Stimulated activated CD4-positive, alpha-beta T cell treated with anti-CD3 and anti-CD28 coated beads, Interleukin-12 subunit alpha, Interleukin-12 subunit beta, amount 100 ng/mL, for 48 hours (primary cell): ENCODE data around the gene SLAMF6.

Experiments used
- DNase-seq, 3 donors: peaks; one replicate each; pipeline ENCODE4 v3.0.0-alpha.2; 2020; ENCODE audit warnings: low read depth in 2 of 3, low spot score in 1 of 3

The SLAMF6 gene

DNA sequence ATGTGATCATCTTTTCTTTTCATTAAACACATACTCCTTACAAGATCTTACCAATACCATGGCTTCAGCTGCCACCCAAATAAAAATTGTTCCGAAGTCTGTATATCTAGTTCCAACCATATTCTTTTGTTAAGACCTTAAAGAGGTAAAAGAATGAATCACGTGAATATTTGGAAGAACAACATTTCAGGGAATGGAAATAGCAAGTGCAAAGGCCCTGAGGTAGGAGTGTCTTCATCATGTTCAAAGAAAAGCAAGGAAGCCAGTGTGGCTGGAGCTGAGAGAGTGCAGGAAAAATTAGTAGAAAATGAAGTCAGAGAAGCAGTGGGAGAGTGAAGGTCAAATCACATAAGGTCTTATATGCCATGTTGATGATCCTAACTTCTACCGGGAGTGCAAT lies 50.9 kb downstream of the SLAMF6 start:
- no peak for DNase-seq

DNA sequence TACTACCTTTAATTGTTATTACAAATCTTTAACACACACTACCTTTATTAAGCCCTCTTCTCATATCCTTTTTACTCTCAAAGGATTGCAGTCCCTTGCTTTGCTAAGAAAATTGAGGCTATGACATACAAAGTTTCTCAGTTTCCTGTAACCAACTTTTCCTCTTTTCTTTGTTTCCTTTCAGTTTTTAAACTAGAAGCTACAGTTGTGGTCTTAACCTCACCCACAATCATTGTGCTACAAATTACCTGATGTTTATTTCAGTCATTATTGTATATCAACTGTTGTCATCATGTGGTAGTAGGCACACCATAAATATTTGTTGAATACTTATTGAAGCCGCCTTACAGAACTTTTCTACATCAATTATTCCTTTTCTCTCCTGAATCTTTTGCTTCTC lies 51.8 kb downstream of the SLAMF6 start:
- DNase-seq: no peak

DNA sequence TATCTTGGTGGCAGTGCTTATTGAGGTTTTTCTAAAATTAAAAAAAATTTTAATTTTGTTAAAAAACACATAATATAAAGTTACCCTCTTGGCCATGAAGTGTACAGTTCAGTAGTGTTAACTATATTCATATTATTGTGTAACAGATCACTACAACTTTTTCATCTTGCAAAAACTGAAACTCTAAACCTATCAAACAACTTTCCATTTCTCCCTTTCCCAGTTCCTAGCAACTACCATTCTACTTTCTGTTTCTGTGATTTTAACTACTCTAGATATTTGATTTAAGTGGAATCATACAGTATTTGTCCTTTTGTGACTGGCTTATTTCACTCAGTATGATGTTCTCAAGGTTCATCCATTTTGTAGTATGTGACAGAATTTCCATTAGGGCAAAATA lies 55.5 kb downstream of the SLAMF6 start:
- DNase-seq: no peak

DNA sequence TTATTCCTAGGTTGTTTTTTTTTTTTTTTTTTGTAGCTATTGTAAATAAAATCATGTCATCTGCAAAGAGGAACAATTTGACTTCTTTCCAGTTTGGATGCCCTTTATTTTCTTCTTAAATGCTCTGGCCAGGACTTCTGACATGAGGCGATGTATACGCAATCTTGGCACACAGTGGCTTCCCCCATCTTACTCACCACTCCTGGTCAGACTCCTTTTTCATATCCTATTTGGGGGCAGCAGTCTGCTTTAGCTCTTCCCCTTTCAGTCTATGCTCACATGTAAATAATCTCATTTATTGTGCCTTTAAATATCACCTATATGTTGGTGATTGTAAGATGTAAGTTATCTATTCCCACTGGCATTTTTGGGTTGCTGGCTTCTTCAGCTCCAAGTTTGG lies 56.1 kb downstream of the SLAMF6 start:
- no peak for DNase-seq

GRCh38 chr1:160465123-160465522 lies 57.9 kb downstream of the SLAMF6 start:
- DNase-seq: no peak

- peak in 2 of 3 donors; percentile 36 to 40 for DNase-seq
These were observed 62.3 kb downstream of the SLAMF6 start for GRCh38 chr1:160460683-160461287.

DNA sequence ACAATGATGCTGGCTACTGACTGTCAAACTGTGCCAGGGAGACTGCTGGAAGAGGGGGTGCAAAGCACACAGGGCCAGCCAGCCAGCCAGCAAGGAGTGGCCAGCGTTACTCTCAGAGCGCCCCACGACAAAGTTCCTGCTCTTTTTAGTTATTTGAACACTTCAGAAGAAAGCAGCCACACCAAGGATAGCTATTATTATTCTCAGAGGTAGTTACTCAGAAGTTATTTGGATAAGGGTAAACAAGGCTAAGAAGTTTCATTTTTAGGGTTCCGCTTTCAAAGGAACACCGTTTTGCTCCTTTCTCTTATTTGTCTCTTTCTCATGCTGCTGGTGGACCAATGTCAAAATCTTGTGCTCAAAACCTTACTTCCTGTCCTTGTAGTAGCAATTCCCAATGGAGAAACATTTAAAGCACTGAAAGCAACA lies 62.8 kb downstream of the SLAMF6 start:
- DNase-seq: no peak

GRCh38 chr1:160459687-160460086 lies 63.4 kb downstream of the SLAMF6 start:
- DNase-seq: no peak

DNA sequence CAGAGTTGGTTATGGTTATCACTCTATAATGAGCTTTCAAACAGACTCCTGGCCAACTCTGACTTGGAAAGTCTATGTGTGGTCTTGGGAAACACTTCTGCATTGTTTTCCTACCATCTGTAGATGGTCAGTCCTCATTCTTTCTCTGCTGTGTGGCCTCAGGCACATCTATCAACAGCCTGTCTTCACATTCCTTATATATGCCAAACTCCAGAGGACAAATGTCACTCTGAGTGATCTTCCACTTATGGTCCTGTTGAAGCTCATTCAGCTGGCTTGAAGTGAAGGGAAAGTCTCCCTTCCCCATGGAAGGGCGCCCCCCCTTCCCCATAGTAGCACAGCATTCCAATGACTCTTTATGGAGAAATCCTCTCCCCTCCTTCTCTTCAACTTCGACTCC lies 64.0 kb downstream of the SLAMF6 start:
- DNase-seq: no peak

GRCh38 chr1:160455153-160455517 lies 67.9 kb downstream of the SLAMF6 start:
- DNase-seq: no peak

GRCh38 chr1:160454371-160455152 lies 68.5 kb downstream of the SLAMF6 start:
- DNase-seq: no peak

- no peak for DNase-seq
These were observed 69.6 kb downstream of the SLAMF6 start for GRCh38 chr1:160453443-160453842.

- DNase-seq: no peak
These were observed 71.2 kb downstream of the SLAMF6 start for GRCh38 chr1:160451859-160452232.

DNA sequence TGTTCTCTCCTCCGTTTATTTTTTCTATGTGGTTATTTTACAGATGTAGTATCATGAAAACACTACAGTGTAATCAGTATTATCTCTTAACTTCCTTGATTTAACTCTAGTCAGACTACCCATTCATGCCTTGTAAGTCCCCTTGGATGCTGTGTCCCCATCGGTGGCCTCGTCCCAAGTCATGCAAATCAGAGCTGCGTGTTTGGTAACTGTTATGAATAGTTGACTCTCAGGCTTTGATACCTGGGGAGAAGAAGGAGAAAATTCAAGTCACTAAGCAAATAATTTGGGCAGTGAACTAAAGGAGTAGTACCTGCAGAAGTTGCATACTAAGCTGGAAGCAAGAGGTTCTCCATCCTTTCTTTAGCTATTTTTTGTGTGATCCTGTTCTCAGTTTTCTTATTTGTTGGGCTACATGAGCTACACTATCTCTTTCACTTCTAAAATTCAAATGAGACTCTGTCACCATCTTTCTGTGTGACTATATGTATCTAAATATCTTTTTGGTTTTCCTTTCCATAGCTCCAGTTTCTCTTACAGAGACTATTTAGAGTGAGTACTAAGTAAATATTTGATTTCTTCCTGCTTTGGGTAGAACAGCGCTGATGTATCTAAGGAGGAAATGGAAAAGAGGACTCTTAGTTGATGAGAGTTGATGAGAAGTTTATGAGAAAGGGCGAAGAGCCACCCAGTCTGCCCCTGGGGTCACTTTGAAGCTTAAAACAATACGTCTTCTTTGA lies 71.8 kb downstream of the SLAMF6 start:
- DNase-seq: no peak

DNA sequence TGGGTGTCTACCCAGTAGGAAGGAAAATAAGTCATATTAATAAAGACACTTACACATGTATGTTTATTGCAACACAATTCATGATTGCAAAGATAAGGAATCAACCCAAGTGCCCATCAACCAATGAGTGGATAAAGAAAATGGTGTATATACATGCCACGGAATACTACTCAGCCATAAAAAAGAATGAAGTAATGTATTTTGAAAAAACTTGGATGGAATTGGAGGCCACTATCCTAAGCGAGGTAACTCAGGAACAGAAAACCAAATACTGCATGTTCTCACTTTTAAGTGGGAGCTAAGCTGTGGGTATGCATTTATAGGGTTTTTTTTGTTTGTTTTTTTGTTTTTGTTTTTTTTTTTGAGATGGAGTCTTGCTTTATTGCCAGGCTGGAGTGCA lies 73.6 kb downstream of the SLAMF6 start:
- DNase-seq: no peak

GRCh38 chr1:160446945-160447600 lies 76.0 kb downstream of the SLAMF6 start:
- no peak for DNase-seq

- DNase-seq: no peak
These were observed 83.3 kb downstream of the SLAMF6 start for GRCh38 chr1:160439718-160440117.

DNA sequence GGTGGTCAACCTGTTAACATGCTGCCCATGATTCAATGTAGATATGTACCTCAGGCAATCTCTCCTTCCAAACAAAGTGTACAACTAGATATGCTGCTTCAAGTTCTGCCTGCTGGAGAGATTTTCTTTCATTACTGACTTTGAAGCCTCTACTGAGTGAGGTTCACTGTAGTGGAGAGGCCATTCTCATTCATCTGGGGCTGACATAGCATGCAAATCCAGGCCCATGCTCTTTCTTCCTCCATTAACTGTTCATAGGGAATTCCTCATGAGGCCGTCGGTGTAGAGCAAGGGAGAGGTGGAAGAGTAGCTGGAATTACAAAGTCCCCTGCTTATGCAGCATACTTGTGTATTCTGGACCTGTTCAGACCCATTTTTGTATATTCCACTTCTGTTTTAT lies 84.1 kb downstream of the SLAMF6 start:
- DNase-seq: no peak

DNA sequence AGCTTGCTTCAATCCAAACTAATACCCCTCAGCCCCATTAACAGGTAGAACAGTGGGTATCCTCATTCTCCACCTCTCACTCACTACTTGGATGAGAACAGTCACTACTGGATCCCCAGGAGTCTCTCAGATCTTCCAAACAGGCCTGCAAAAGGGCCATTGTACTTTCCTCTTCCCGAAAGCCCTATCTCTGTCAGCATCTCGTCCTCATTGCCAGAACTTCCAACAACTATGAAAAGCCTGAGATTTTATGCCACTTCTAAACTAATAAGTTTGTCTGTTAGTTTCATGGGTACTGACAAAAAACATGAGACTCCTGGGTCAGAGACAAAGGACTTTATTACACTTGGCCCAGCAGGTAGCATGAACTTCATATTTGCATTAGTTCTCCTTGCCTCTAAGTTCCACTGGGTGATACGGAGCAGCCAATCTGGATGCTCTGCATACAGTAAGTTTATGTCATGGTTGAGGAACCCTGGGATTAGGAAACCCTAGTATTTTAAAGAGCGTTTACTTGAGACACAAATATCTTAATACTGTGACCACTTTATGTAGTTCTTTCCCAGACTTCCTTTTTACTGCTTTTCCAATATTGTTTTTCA lies 84.6 kb downstream of the SLAMF6 start:
- DNase-seq: no peak

GRCh38 chr1:160437432-160438316 lies 85.4 kb downstream of the SLAMF6 start:
- no peak for DNase-seq
